Measurements from ENCODE around the gene PPCS.

Gene PPCS

DNA sequence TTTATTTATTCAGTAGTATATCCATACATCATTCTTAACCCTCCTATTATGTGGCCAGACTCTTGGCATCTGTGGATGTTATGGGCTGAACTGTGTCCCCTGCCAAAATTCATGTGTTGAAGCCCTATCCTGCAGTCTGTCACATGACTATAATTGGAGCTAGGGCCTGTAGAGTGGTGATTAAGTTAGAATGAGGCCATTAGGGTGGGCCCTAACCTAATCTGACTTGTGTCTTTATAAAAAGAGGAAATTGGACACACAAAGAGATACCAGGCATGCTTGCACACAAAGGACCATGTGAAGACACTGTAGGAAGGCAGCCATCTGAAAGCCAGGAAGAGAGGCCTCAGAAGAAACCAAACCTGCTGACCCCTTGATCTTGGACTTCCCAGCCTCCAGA, 7.1 kb upstream of the PPCS start:
- Histone ChIP-seq H3K36me3 (ENCODE audit: control insufficient read depth, insufficient read depth, low read length) (no peaks in the 10 kb centered on the region), H3K27me3 (ENCODE audit: control insufficient read depth, insufficient read depth, low read length, poor library complexity, severe bottlenecking) (no peaks in the 10 kb centered on the region), H3K27ac (ENCODE audit: insufficient read depth, low read depth, low read length, poor library complexity, severe bottlenecking) (no peak overlapping the region), H3K4me3 (ENCODE audit: insufficient read depth, low read depth, low read length) (no peak overlapping the region), H3K4me1 (ENCODE audit: control insufficient read depth, insufficient read depth, low read length) (no peaks in the 10 kb centered on the region), H3K9me3 (ENCODE audit: control insufficient read depth, low read length) (no peaks in the 10 kb centered on the region)

DNA sequence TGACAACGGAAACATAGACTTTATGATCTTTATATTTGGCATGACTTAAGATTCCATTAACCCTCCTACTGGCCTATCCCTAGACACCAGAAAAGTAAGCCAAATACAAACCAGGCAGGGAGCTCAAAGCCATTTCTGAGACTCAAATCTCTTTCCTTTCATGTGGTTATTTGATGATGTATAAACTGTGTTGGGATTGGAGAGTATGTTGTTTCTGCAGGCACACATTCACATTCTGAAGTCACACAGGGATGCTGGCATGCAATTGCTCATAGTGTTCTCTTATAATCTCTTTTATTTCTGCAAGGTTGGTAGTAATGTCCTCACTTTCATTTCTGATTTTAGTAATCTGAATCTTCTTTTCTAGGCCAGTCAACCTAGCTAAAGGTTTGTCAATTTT, 6.3 kb upstream of the PPCS start:
- Histone ChIP-seq H3K27ac (ENCODE audit: insufficient read depth, low read depth, low read length, poor library complexity, severe bottlenecking) (no peak overlapping the region), H3K9me3 (ENCODE audit: control insufficient read depth, low read length) (no peaks in the 10 kb centered on the region), H3K4me3 (ENCODE audit: insufficient read depth, low read depth, low read length) (no peak overlapping the region), H3K36me3 (ENCODE audit: control insufficient read depth, insufficient read depth, low read length) (no peaks in the 10 kb centered on the region), H3K27me3 (ENCODE audit: control insufficient read depth, insufficient read depth, low read length, poor library complexity, severe bottlenecking) (no peaks in the 10 kb centered on the region), H3K4me1 (ENCODE audit: control insufficient read depth, insufficient read depth, low read length) (no peaks in the 10 kb centered on the region)
- 84 to 100% methylated on average over 1 of the region's 1 CpG for WGBS, 2 experiments

DNA sequence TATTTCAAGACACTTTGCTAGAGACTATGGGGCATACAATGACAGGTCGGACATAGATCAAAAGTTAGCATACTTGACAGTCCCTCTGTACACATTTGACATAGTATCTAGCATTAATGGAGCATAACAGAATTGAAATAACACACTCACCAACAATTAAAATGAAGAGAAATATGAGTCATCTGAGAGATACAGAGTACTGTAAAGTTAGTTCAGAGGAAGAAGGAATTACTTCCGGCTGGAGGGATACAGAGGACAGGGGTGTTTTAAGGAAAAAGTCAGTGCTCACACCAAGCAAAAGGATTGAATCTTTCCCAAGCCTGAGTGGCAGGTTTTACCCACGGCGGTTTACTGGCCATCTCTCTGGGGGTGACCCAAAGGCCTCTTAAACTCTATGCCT, 3.0 kb upstream of the PPCS start:
- Histone ChIP-seq H3K27ac (ENCODE audit: insufficient read depth, low read depth, low read length, poor library complexity, severe bottlenecking) (no peak overlapping the region), H3K9me3 (ENCODE audit: control insufficient read depth, low read length) (no peaks in the 10 kb centered on the region), H3K4me3 (ENCODE audit: insufficient read depth, low read depth, low read length) (no peak overlapping the region), H3K27me3 (ENCODE audit: control insufficient read depth, insufficient read depth, low read length, poor library complexity, severe bottlenecking) (no peaks in the 10 kb centered on the region), H3K36me3 (ENCODE audit: control insufficient read depth, insufficient read depth, low read length) (no peaks in the 10 kb centered on the region), H3K4me1 (ENCODE audit: control insufficient read depth, insufficient read depth, low read length) (no peaks in the 10 kb centered on the region)
- 85 to 92% methylated on average over 4 of the region's 4 CpGs for whole genome bisulfite sequencing, 2 experiments

DNA sequence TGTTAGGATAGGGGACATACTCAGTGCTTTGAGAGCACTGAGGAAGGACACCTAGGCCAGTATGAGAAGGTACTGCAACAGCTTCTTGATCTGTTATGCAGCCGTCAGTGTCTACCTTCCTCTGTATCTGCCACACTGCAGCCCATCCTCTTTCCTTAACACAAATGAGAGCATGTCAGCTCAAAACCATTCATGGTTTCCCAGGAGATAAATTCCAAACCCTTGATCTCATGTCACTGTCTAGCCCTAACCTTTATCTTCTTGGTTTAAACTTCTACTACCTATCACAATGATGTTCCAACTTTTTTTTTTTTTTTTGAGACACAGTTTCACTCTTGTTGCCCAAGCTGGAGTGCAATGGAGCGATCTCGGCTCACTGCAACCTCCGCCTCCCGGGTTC, 1.9 kb upstream of the PPCS start:
- no peak overlapping the region for H3K27ac ChIP-seq (ENCODE audit: insufficient read depth, low read depth, low read length, poor library complexity, severe bottlenecking)
- H3K9me3 ChIP-seq (ENCODE audit: control insufficient read depth, low read length) = no peaks in the 10 kb centered on the region
- H3K27me3 ChIP-seq (ENCODE audit: control insufficient read depth, insufficient read depth, low read length, poor library complexity, severe bottlenecking) = no peaks in the 10 kb centered on the region
- H3K4me3 ChIP-seq (ENCODE audit: insufficient read depth, low read depth, low read length) = no peak overlapping the region
- H3K4me1 ChIP-seq (ENCODE audit: control insufficient read depth, insufficient read depth, low read length) = no peaks in the 10 kb centered on the region
- 93% methylated on average over 5 of the region's 5 CpGs for WGBS, 2 experiments
- H3K36me3 ChIP-seq (ENCODE audit: control insufficient read depth, insufficient read depth, low read length) = peaks cover 7% of the 10 kb centered on the region

DNA sequence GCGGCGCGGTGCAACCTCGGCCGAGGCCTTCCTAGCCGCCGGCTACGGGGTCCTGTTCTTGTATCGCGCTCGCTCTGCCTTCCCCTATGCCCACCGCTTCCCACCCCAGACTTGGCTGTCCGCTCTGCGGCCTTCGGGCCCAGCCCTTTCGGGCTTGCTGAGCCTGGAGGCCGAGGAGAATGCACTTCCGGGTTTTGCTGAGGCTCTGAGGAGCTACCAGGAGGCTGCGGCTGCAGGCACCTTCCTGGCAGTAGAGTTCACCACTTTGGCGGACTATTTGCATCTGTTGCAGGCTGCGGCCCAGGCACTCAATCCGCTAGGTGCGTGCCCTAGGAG, 379 bp downstream of the PPCS start:
- Histone ChIP-seq H3K27me3 (ENCODE audit: control insufficient read depth, insufficient read depth, low read length, poor library complexity, severe bottlenecking) (no peaks in the 10 kb centered on the region), H3K4me3 (ENCODE audit: insufficient read depth, low read depth, low read length) (peak overlapping the region; percentile 92), H3K9me3 (ENCODE audit: control insufficient read depth, low read length) (no peaks in the 10 kb centered on the region), H3K36me3 (ENCODE audit: control insufficient read depth, insufficient read depth, low read length) (peaks cover 7% of the 10 kb centered on the region), H3K4me1 (ENCODE audit: control insufficient read depth, insufficient read depth, low read length) (no peaks in the 10 kb centered on the region), H3K27ac (ENCODE audit: insufficient read depth, low read depth, low read length, poor library complexity, severe bottlenecking) (peak overlapping the region; percentile 18)
- WGBS, 2 experiments = 3% methylated on average over 23 of the region's 23 CpGs

DNA sequence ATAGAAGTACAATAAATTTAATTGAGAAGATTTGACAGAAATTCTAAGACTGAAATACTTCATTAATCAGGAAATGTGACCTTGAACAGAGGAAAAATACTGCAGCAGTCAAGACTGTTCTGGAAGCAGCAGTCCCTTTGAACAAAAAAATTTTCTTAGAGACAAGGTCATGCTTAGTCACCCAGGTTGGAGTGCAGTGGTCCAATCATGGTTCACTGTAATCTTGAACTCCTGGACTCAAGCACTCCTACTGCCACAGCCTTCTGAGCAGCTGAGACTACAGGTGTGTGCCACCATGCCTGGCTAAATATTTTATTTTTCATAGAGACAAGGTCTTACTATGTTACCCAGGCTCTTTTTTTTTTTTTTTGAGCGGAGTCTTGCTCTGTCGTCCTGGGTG, 4.9 kb downstream of the PPCS start:
- Histone ChIP-seq H3K4me3 (ENCODE audit: insufficient read depth, low read depth, low read length) (no peak overlapping the region), H3K27ac (ENCODE audit: insufficient read depth, low read depth, low read length, poor library complexity, severe bottlenecking) (no peak overlapping the region), H3K4me1 (ENCODE audit: control insufficient read depth, insufficient read depth, low read length) (peaks cover 3% of the 10 kb centered on the region), H3K36me3 (ENCODE audit: control insufficient read depth, insufficient read depth, low read length) (peaks cover 7% of the 10 kb centered on the region), H3K9me3 (ENCODE audit: control insufficient read depth, low read length) (no peaks in the 10 kb centered on the region), H3K27me3 (ENCODE audit: control insufficient read depth, insufficient read depth, low read length, poor library complexity, severe bottlenecking) (peaks cover 4% of the 10 kb centered on the region)
- WGBS, 2 experiments = 88 to 93% methylated on average over 2 of the region's 2 CpGs

DNA sequence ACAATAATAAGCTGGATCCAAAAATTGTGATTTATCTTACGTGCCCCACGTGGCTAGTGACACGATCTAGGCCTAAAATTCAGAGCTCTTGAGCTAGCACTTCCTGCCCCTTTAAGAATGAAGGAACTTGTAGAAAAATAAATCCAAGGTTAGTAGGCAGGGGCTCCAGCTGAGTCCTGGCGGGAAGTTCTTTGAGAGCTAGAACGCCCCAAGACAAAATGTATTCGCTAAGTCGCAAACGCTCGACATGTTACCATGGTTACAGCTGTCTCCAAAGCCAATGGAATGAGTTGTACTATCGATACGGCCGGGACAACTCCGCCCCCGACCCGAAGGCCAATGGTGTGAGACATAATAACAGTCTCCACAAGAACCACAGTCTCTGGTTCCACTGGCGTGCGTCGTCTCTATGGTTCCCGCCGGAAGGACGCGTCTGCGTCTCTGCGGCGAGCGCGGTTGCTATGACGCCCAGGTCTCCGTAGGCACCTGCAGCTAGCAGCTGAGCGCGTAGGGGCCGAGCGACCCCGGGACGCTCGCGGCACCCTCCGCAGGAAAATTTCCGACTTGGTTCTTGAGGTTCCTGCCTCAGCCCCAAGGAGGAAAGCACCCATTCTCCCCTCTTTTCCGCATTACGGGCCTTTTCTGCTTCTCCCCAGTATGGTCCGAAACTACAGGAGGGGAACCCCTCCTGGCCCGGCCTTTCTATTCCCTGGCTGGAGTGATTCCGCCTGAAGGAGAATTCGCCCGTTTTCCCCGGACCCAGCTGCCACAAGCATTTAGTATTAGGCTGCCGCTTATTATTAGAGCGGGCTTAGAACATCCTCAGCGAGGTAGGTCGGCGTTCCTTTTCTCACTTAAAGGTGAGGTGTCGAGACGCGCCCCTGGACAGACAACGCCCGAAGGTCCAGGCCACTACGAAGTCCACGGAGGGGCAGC, 6.8 kb downstream of the PPCS start, which contains the start of gene CCDC30:
Gene CCDC30 (plus strand): TSS at position 459 of the 936 bp plus-strand sequence. CDS start 17,266 bp downstream, outside the sequence.
- H3K4me3 ChIP-seq (ENCODE audit: insufficient read depth, low read depth, low read length) = peak within 1 kb of the TSS; percentile 68
- H3K4me1 ChIP-seq (ENCODE audit: control insufficient read depth, insufficient read depth, low read length) = peaks cover 3% of the 10 kb centered on the region
- WGBS, 2 experiments = 4 to 5% methylated on average over 59 of the region's 59 CpGs
- H3K27me3 ChIP-seq (ENCODE audit: control insufficient read depth, insufficient read depth, low read length, poor library complexity, severe bottlenecking) = peaks cover 7% of the 10 kb centered on the region
- no peaks in the 10 kb centered on the region for H3K9me3 ChIP-seq (ENCODE audit: control insufficient read depth, low read length)
- H3K27ac ChIP-seq (ENCODE audit: insufficient read depth, low read depth, low read length, poor library complexity, severe bottlenecking) = peak within 1 kb of the TSS; percentile 56
- peaks cover 7% of the 10 kb centered on the region for H3K36me3 ChIP-seq (ENCODE audit: control insufficient read depth, insufficient read depth, low read length)

DNA sequence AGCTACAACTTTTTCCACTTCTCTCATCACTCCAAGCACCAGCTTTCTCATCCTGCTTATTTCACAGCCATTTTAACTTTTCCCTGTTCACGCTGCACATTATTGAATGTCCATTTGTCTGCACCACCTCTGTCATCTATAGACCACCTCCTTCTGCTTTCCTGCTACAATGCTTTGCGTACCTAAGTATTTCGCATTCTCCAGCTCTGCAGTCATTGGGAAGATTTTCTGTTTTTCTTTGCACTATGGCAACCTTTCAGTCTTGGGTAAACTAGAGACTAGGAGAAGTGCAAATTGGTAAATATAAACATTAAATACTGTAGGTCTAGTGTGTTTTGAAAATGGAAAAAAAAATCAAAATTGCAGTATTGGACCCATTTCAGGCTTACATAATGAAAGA, 7.6 kb downstream of the PPCS start:
- Histone ChIP-seq H3K36me3 (ENCODE audit: control insufficient read depth, insufficient read depth, low read length) (peaks cover 3% of the 10 kb centered on the region), H3K27ac (ENCODE audit: insufficient read depth, low read depth, low read length, poor library complexity, severe bottlenecking) (no peak overlapping the region)

DNA sequence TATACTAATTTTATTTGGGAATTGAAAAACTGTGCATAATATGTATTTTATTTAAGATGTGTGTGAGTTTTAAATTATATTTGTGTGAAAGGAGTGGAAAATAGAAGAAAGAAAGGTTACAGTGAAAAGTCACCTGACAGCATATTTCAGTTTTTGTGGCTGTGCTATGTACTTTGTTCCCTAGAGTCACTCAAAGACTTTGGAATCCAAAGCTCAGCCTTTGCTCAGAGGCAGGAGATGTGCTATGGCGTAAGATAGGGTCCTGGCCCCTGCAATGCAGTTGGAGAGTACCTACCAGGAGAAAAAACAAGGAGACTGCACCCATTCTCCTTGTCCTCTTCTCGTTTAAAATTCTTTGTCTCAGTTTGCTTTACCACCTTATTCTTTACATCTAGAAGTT, 9.7 kb downstream of the PPCS start:
- peaks cover 7% of the 10 kb centered on the region for H3K27me3 ChIP-seq (ENCODE audit: control insufficient read depth, insufficient read depth, low read length, poor library complexity, severe bottlenecking)
- H3K27ac ChIP-seq (ENCODE audit: insufficient read depth, low read depth, low read length, poor library complexity, severe bottlenecking) = no peak overlapping the region
- no peaks in the 10 kb centered on the region for H3K9me3 ChIP-seq (ENCODE audit: control insufficient read depth, low read length)
- H3K36me3 ChIP-seq (ENCODE audit: control insufficient read depth, insufficient read depth, low read length) = no peaks in the 10 kb centered on the region
- WGBS, 2 experiments = 87 to 93% methylated on average over 2 of the region's 2 CpGs
- peaks cover 3% of the 10 kb centered on the region for H3K4me1 ChIP-seq (ENCODE audit: control insufficient read depth, insufficient read depth, low read length)
- no peak overlapping the region for H3K4me3 ChIP-seq (ENCODE audit: insufficient read depth, low read depth, low read length)

More for the DNA sequence above, 7.6 kb downstream of the PPCS start:
- Histone ChIP-seq H3K9me3 (ENCODE audit: control insufficient read depth, low read length) (no peaks in the 10 kb centered on the region), H3K4me1 (ENCODE audit: control insufficient read depth, insufficient read depth, low read length) (peaks cover 3% of the 10 kb centered on the region), H3K27me3 (ENCODE audit: control insufficient read depth, insufficient read depth, low read length, poor library complexity, severe bottlenecking) (peaks cover 7% of the 10 kb centered on the region), H3K4me3 (ENCODE audit: insufficient read depth, low read depth, low read length) (peak overlapping the region; percentile 68)
- WGBS, 2 experiments = 91 to 92% methylated on average over 3 of the region's 3 CpGs

DNA sequence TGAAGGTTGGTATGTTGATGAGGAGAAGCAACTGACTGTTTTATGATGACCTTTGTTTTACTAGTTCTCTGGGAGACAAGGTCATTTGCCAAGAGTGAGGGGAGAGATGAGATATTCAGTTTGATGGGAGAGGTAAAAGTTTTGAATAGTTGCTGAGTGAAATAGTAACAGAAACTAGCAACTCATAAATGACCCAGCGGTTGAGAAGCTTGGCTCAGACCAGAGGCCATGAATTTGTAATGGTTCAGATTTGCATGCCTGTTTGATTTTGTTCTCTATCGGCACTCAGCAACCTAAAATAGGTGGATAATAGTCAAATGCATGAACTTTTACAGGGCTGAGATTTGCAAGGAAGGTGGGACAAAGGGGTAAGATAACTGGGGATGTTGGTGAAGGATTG, 13.4 kb downstream of the PPCS start:
- Histone ChIP-seq H3K4me3 (ENCODE audit: insufficient read depth, low read depth, low read length) (no peak overlapping the region), H3K27ac (ENCODE audit: insufficient read depth, low read depth, low read length, poor library complexity, severe bottlenecking) (no peak overlapping the region), H3K27me3 (ENCODE audit: control insufficient read depth, insufficient read depth, low read length, poor library complexity, severe bottlenecking) (peaks cover 3% of the 10 kb centered on the region), H3K36me3 (ENCODE audit: control insufficient read depth, insufficient read depth, low read length) (no peaks in the 10 kb centered on the region), H3K4me1 (ENCODE audit: control insufficient read depth, insufficient read depth, low read length) (no peaks in the 10 kb centered on the region), H3K9me3 (ENCODE audit: control insufficient read depth, low read length) (no peaks in the 10 kb centered on the region)
- 91 to 94% methylated on average over 2 of the region's 2 CpGs for WGBS, 2 experiments
